Fibroblast of villous mesenchyme (primary cell): ENCODE measurements around the gene LCA5L. TPM values are rescaled to one million over a fixed set of nuclear protein-coding genes. Genes with fewer than 3 reads are reported as not detected.

Experiments
- DNase-seq: peaks from one replicate; pipeline ENCODE4 v3.0.0-alpha.2; 2010; ENCODE audit warnings: low read depth
- H3K4me3 ChIP-seq: 2 replicates; pipeline ENCODE4 v1.5.1; 2011; ENCODE audit warnings: low read depth, mild to moderate bottlenecking, low read length
- total RNA-seq: library from RNA; depleted of rRNA; stranded (reverse); fragments of >200 nt; gene quantifications from 2 replicates; pipeline ENCODE4 v1.2.3, GENCODE V29; 2012
- TF ChIP-seq, protein P1 (sequence below): IDR thresholded peaks from 2 replicates; pipeline ENCODE4 v1.5.1; 2012; ENCODE audit warnings: low read depth, mild to moderate bottlenecking, low read length; ENCODE audit not compliant: insufficient read depth

LCA5L gene
- total RNA-seq: 0.86 and 0.97 TPM in 2 replicates

DNA sequence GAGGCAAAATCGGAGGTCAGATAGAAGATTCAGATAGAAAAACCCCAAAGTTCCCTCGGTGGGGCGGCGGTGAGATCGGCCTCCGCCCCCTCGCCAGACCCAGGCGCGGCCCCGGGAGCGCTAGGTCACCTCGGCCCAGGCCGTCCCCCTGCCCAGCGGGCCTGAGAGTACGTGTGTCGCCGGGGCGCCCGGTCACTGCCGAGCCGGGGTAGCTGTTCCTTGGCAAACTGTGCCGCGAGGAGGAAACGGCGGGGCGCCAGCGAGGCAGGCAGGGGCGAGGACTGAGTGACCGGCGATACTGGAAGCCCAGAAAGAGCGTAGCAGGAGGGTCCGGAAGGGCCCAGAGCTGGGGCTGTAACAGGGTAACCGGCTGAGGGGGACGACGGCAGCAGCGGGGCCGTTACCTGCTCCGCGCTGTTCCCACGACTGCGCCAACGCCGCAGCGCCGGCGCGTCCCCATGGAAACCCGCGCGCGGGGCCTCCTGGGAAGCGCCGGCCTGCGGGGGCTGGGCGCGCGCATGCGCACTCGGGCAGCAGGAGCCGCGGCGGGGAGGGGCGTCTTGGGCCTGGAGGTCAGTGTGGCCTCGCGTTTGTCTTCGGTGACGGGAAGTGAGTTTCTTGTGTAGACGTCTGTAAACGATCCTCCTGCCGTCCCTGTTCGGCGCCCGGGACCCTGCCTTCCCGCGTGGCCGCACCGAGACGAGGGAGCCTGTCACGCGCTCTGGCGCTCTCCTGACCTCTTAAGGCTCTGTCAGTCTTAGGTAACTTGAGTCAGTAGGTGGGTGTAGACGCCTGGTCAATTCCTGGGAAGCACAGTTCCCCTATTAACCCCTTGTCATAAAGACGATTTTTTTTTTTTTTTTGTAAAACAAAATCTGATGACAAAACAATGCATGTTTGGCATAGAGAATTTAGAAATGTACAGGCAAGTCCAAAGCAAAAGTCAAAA lies at the start of gene LCA5L:
LCA5L (minus strand) TSS at position 458 of the 949 bp plus-strand sequence. CDS start 17,285 bp downstream, outside the sequence.
- H3K4me3 ChIP-seq: peak within 1 kb of the TSS; percentile 90
- peak; percentile 90 for DNase-seq
- TF ChIP-seq, protein P1, sequence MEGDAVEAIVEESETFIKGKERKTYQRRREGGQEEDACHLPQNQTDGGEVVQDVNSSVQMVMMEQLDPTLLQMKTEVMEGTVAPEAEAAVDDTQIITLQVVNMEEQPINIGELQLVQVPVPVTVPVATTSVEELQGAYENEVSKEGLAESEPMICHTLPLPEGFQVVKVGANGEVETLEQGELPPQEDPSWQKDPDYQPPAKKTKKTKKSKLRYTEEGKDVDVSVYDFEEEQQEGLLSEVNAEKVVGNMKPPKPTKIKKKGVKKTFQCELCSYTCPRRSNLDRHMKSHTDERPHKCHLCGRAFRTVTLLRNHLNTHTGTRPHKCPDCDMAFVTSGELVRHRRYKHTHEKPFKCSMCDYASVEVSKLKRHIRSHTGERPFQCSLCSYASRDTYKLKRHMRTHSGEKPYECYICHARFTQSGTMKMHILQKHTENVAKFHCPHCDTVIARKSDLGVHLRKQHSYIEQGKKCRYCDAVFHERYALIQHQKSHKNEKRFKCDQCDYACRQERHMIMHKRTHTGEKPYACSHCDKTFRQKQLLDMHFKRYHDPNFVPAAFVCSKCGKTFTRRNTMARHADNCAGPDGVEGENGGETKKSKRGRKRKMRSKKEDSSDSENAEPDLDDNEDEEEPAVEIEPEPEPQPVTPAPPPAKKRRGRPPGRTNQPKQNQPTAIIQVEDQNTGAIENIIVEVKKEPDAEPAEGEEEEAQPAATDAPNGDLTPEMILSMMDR: peak; percentile 6

DNA sequence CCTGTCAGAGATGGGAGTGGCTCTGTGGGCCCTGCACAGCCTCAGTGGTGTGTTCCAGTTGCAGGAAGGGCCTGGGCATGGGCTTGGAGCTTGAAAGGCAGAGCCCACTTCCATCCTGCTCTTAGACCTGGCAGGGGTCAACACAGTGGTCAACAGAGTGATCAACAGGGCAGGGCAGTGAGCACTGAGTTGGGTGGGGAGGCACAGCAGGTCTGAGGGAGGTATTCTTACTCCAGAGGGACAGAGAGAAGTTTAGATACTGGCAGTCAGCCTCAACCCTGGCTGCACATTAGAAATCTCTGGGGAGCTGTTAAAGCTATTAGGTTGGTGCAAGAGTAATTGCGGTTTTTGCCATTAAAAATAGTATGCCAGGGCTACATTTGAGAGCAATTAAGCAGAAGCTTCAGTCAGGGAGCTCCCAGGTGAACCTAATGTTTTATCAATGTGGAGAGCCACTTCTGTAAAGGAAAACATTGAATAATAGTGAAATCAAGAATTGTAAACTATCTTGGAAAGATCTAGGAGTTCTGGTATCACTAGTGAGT lies 43.9 kb upstream of the LCA5L start:
- TF ChIP-seq, protein P1: no peak
- no peak overlapping the region for H3K4me3 ChIP-seq
- DNase-seq: no peak

GRCh38 chr21:39484711-39485276 lies 39.2 kb upstream of the LCA5L start:
- TF ChIP-seq, protein P1: no peak
- H3K4me3 ChIP-seq: no peak overlapping the region
- no peak for DNase-seq

DNA sequence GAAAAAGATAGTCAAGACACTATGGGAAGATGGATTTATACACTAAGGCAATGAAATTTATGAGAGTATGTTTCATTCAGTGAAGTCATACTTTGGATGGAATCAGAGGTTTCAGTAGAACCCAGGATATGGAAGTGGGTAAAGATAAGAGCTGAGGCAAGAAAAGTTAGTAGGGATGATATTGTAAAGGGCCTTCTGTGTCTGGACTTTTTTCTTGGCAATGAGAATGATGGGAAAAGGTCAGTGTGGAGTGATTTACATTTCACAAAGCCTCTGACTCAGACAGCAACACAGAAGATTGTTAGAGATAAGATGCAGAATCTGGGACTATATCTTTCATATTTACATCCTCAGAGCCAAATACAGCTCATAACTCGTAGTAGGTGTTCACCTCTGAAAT lies 38.3 kb upstream of the LCA5L start:
- peak; percentile 43 for DNase-seq
- H3K4me3 ChIP-seq: no peak overlapping the region
- TF ChIP-seq, protein P1: no peak

GRCh38 chr21:39481886-39482285 lies 36.3 kb upstream of the LCA5L start:
- TF ChIP-seq, protein P1: no peak
- DNase-seq: no peak
- H3K4me3 ChIP-seq: no peak overlapping the region

DNA sequence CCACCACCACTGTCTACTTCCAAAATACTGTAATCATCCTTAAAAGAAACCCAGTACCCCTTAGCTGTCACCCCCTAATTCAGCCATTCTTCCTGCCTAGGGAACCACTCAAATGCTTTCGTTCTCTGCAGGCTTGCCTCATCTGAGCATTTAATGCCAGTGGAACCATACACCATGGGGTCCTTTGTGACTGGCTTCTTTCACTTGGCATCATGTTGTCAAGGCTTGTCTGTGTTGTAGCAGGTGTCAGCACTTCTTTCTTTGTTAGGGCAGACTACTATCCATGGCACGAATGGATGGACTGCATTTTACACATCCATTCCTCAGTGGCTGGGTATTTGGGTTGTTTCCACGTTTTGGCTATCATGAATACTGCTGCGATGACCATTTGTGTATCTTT lies 34.7 kb upstream of the LCA5L start:
- TF ChIP-seq, protein P1: no peak
- H3K4me3 ChIP-seq: no peak overlapping the region
- DNase-seq: no peak
